ENCODE results near the gene B4GALT2.

GRCh38 chr1:43960798-43961197, 18.2 kb upstream of the B4GALT2 start:
- no peak for TF ChIP-seq CTCF (IDR thresholded peaks at IDR 0.05; ENCODE audit: insufficient read depth, low read depth, low read length)
- no peak for TF ChIP-seq EZH2 (IDR thresholded peaks at IDR 0.05; ENCODE audit: insufficient read depth, low read length)
